Heart left ventricle (tissue), 13 donors: ENCODE measurements around the gene DND1.

Experiments
- CTCF ChIP-seq, 12 donors: fragments of 200-600 bp; sonication (generic) in 4 of 12; IDR thresholded peaks; one replicate each; pipeline versions ENCODE4 v1.5.0 to v1.8.0; 2018 to 2022; ENCODE audit warnings: antibody characterized with exemption in 12 of 12, mild to moderate bottlenecking in 5 of 12
- POLR2A ChIP-seq, 2 donors: fragments of 450-650 bp; IDR thresholded peaks; one replicate each; pipeline ENCODE4 v1.6.1; 2017; ENCODE audit warnings: antibody characterized with exemption in 2 of 2, mild to moderate bottlenecking in 2 of 2, moderate library complexity in 2 of 2
- donor health status: ischemic (EF 13 %, LVEDD 7.1; RV severe dilation, severe dysfunction).
- donor health status: DM: no; HTN: yes; CAD: no.
- donor health status: DM: no; HTN: no; CAD: no.
- donor health status: ischemic (EF 25% LVEDD 6.9; RV normal size, moderate dysfunction).
- donor health status: ischemic (EF 25% LVEDD 5.7; RV mildly dilated, moderate dysfunction).
- donor health status: ischemic (EF 35%, LVEDD 5.7; RV mildly dilated, moderate dysfunction).
- donor health status: nonischemic (EF 11% LVEDD 7.7; RV severe dilation, severe dysfunction).
- donor health status: DM: yes; HTN: yes; CAD: no.
- donor health status: PGD.
- donor health status: ischemic (EF 29% LVEDD 5.4; RV normal size, mild dysfunction).
- donor health status: nonischemic (EF 23%, LVEDD 6.1; RV moderate dilation, normal function).

DNA sequence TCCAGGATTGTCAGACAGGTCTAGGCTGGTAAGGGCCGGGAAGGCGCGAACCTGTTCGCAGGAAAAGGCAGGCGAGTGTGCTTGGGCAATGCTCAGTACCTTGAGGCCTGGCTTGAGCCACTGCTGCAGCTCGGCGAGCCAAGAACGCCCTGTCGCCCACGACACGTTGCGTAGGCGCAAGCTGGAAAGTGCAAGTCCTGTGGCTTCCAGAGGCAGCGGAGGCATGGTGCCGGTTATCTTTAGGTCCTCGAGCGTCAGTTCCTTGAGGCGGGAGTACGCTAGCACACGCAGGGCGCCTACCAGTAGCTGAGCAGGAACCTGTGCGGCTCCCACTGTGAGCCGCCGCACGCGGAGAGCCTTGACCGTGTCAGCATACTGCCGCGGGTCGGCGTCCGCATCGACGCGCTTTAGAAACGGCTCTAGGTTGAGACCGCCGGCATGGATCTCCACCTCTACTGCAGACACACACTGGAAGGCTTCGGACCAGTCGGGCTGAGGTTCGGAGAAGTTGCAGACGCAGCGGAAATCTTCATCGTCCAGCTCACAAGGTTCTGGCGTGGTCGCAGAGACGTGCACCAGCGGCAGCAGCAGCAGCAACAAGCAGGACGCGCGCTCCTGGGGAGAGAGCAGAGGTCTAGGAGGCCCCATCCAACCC is 40.9 kb downstream of the DND1 start:
- TF ChIP-seq CTCF (IDR thresholded peaks at IDR 0.05) (no peak), POLR2A (IDR thresholded peaks at IDR 0.05) (peak in 1 of 2 donors; percentile 15)
